OCI-LY7 (cell line): Measurements from ENCODE around the gene SPRR2D. TPM values are rescaled to one million over a fixed set of nuclear protein-coding genes. Genes with fewer than 3 reads are reported as not detected.

Source experiments
- small RNA-seq: library from RNA; depleted of rRNA; stranded (forward); fragments of <200 nt; gene quantifications from one replicate; pipeline ENCODE3, GENCODE V24; 2014
- total RNA-seq, 2 experiments: library from RNA; depleted of rRNA in 1 of 2; stranded (reverse); fragments of >200 nt in 1 of 2; shearing (Covaris generic) in 1 of 2; gene quantifications; 2 replicates each; pipeline ENCODE4 v1.2.3, GENCODE V29; 2014 to 2022

SPRR2D gene
- total RNA-seq, 2 experiments from 2014 or later: not detected

Small RNA genes lying within 50 kb of the gene (small RNA-seq; reads per million reads assigned to genes)
- gene AL356867.1 (not detected), gene RF00322 (not detected)

Other genes starting within 250 kb of the SPRR2D start
- gene LCE1D, start 244.4 kb downstream of the SPRR2D start, total RNA-seq (2014; rRNA removed; shearing (Covaris generic)): not detected in 2 replicates
- not detected in 2 replicates for gene LCE1D, start 244.4 kb downstream of the SPRR2D start, total RNA-seq (2022)
- not detected in 2 replicates for gene LCE1C, start 234.5 kb downstream of the SPRR2D start, total RNA-seq (2014; rRNA removed; shearing (Covaris generic))
- gene LCE1C, start 234.5 kb downstream of the SPRR2D start, total RNA-seq (2022): not detected in 2 replicates
- not detected in 2 replicates for gene LCE1B, start 229.1 kb downstream of the SPRR2D start, total RNA-seq (2014; rRNA removed; shearing (Covaris generic))
- not detected in 2 replicates for gene LCE1B, start 229.1 kb downstream of the SPRR2D start, total RNA-seq (2022)
- not detected in 2 replicates for gene LCE1A, start 213.6 kb downstream of the SPRR2D start, total RNA-seq (2014; rRNA removed; shearing (Covaris generic))
- gene LCE1A, start 213.6 kb downstream of the SPRR2D start, total RNA-seq (2022): not detected in 2 replicates
- gene LCE6A, start 198.3 kb downstream of the SPRR2D start, total RNA-seq (2014; rRNA removed; shearing (Covaris generic)): not detected in 2 replicates
- not detected in 2 replicates for gene LCE6A, start 198.3 kb downstream of the SPRR2D start, total RNA-seq (2022)
- gene LCE7A, start 181.1 kb downstream of the SPRR2D start, total RNA-seq (2014; rRNA removed; shearing (Covaris generic)): not detected in 2 replicates
- not detected in 2 replicates for gene LCE7A, start 181.1 kb downstream of the SPRR2D start, total RNA-seq (2022)
- gene SMCP, start 162.8 kb downstream of the SPRR2D start, total RNA-seq (2014; rRNA removed; shearing (Covaris generic)): not detected in 2 replicates
- gene SMCP, start 162.8 kb downstream of the SPRR2D start, total RNA-seq (2022): not detected in 2 replicates
- not detected in 2 replicates for gene IVL, start 132.6 kb downstream of the SPRR2D start, total RNA-seq (2014; rRNA removed; shearing (Covaris generic))
- gene IVL, start 132.6 kb downstream of the SPRR2D start, total RNA-seq (2022): not detected in 2 replicates
- gene SPRR5, start 93.9 kb downstream of the SPRR2D start, total RNA-seq (2014; rRNA removed; shearing (Covaris generic)): not detected in 2 replicates
- gene SPRR5, start 93.9 kb downstream of the SPRR2D start, total RNA-seq (2022): not detected in 2 replicates
- gene SPRR4, start 70.5 kb downstream of the SPRR2D start, total RNA-seq (2014; rRNA removed; shearing (Covaris generic)): not detected in 2 replicates
- gene SPRR4, start 70.5 kb downstream of the SPRR2D start, total RNA-seq (2022): not detected in 2 replicates
- gene SPRR1A, start 57.0 kb downstream of the SPRR2D start, total RNA-seq (2014; rRNA removed; shearing (Covaris generic)): not detected in 2 replicates
- not detected in 2 replicates for gene SPRR1A, start 57.0 kb downstream of the SPRR2D start, total RNA-seq (2022)
- gene SPRR3, start 39.4 kb downstream of the SPRR2D start, total RNA-seq (2014; rRNA removed; shearing (Covaris generic)): not detected in 2 replicates
- gene SPRR3, start 39.4 kb downstream of the SPRR2D start, total RNA-seq (2022): not detected in 2 replicates
- gene SPRR1B, start 9.9 kb downstream of the SPRR2D start, total RNA-seq (2014; rRNA removed; shearing (Covaris generic)): not detected in 2 replicates
- gene SPRR1B, start 9.9 kb downstream of the SPRR2D start, total RNA-seq (2022): not detected in 2 replicates
- not detected in 2 replicates for gene SPRR2A, start 16.4 kb upstream of the SPRR2D start, total RNA-seq (2014; rRNA removed; shearing (Covaris generic))
- gene SPRR2A, start 16.4 kb upstream of the SPRR2D start, total RNA-seq (2022): not detected in 2 replicates
- gene SPRR2B, start 30.5 kb upstream of the SPRR2D start, total RNA-seq (2014; rRNA removed; shearing (Covaris generic)): not detected in 2 replicates
- not detected in 2 replicates for gene SPRR2B, start 30.5 kb upstream of the SPRR2D start, total RNA-seq (2022)
- gene SPRR2E, start 53.4 kb upstream of the SPRR2D start, total RNA-seq (2014; rRNA removed; shearing (Covaris generic)): not detected in 2 replicates
- gene SPRR2E, start 53.4 kb upstream of the SPRR2D start, total RNA-seq (2022): not detected in 2 replicates
- not detected in 2 replicates for gene SPRR2F, start 72.4 kb upstream of the SPRR2D start, total RNA-seq (2014; rRNA removed; shearing (Covaris generic))
- not detected in 2 replicates for gene SPRR2F, start 72.4 kb upstream of the SPRR2D start, total RNA-seq (2022)
- gene SPRR2G, start 109.8 kb upstream of the SPRR2D start, total RNA-seq (2014; rRNA removed; shearing (Covaris generic)): not detected in 2 replicates
- not detected in 2 replicates for gene SPRR2G, start 109.8 kb upstream of the SPRR2D start, total RNA-seq (2022)
- not detected in 2 replicates for gene LELP1, start 162.3 kb upstream of the SPRR2D start, total RNA-seq (2014; rRNA removed; shearing (Covaris generic))
- not detected in 2 replicates for gene LELP1, start 162.3 kb upstream of the SPRR2D start, total RNA-seq (2022)
- gene PRR9, start 176.5 kb upstream of the SPRR2D start, total RNA-seq (2014; rRNA removed; shearing (Covaris generic)): not detected in 2 replicates
- not detected in 2 replicates for gene PRR9, start 176.5 kb upstream of the SPRR2D start, total RNA-seq (2022)
- gene LORICRIN, start 218.6 kb upstream of the SPRR2D start, total RNA-seq (2014; rRNA removed; shearing (Covaris generic)): not detected in 2 replicates
- gene LORICRIN, start 218.6 kb upstream of the SPRR2D start, total RNA-seq (2022): not detected in 2 replicates